ENCODE results near the gene KSR1.
"Not testable (repeated sequence)": the region's sequence is repeated elsewhere in the genome, so short reads cannot be mapped to it uniquely, and the experiment has no call there.

The KSR1 gene

DNA sequence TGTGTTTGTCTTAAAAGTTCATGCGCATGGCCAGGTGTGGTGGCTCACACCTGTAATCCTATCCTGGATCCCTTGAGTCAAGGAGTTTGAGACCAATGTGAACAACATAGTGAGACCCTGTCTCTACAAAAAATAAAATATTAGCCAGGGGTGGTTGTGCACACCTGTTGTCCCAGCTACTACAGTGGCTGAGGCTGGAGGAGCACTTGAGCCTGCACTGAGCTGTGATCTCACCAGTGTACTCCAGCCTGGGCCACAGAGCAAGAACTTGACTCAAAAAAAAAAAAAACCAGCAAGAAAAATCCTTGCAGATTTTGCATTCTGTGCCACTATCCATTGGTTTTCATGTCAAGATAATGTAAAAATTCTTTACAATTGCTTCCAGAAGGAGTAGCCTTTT lies 8.2 kb downstream of the KSR1 start:
- Histone ChIP-seq H3K79me2 (ENCODE audit: low read length) (no peaks in the 10 kb centered on the region), H3K9ac (ENCODE audit: low read length) (no peak overlapping the region), H4K20me1 (ENCODE audit: insufficient read depth, low read length) (no peaks in the 10 kb centered on the region), H3K4me2 (ENCODE audit: low read length) (no peak overlapping the region), H3K27me3 (ENCODE audit: low read depth, low read length) (peaks cover 40% of the 10 kb centered on the region), H2AFZ (ENCODE audit: low read depth, low read length) (no peak overlapping the region), H3K9me3 (ENCODE audit: insufficient read depth, low read length) (no peaks in the 10 kb centered on the region), H3K36me3 (replicated peaks; ENCODE audit: low read depth, low read length) (no peaks in the 10 kb centered on the region), H3K27ac (ENCODE audit: low read length) (no peak overlapping the region), H3K4me1 (ENCODE audit: low read length) (peaks cover 14% of the 10 kb centered on the region), H3K4me3 (ENCODE audit: low read length) (no peak overlapping the region)
- TF ChIP-seq, protein P1, sequence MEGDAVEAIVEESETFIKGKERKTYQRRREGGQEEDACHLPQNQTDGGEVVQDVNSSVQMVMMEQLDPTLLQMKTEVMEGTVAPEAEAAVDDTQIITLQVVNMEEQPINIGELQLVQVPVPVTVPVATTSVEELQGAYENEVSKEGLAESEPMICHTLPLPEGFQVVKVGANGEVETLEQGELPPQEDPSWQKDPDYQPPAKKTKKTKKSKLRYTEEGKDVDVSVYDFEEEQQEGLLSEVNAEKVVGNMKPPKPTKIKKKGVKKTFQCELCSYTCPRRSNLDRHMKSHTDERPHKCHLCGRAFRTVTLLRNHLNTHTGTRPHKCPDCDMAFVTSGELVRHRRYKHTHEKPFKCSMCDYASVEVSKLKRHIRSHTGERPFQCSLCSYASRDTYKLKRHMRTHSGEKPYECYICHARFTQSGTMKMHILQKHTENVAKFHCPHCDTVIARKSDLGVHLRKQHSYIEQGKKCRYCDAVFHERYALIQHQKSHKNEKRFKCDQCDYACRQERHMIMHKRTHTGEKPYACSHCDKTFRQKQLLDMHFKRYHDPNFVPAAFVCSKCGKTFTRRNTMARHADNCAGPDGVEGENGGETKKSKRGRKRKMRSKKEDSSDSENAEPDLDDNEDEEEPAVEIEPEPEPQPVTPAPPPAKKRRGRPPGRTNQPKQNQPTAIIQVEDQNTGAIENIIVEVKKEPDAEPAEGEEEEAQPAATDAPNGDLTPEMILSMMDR (IDR thresholded peaks at IDR 0.05; ENCODE audit: low read depth, low read length) = no peak
- TF ChIP-seq EZH2phosphoT487 (IDR thresholded peaks at IDR 0.05; ENCODE audit: low read depth) = no peak

GRCh38 chr17:27465875-27466274 lies 9.6 kb downstream of the KSR1 start:
- H3K4me3 ChIP-seq (ENCODE audit: low read length); H2AFZ ChIP-seq (ENCODE audit: low read depth, low read length); H3K79me2 ChIP-seq (ENCODE audit: low read length); H3K36me3 ChIP-seq (replicated peaks; ENCODE audit: low read depth, low read length); H4K20me1 ChIP-seq (ENCODE audit: insufficient read depth, low read length); H3K4me2 ChIP-seq (ENCODE audit: low read length); H3K9ac ChIP-seq (ENCODE audit: low read length); H3K9me3 ChIP-seq (ENCODE audit: insufficient read depth, low read length); H3K27ac ChIP-seq (ENCODE audit: low read length): not testable (repeated sequence)
- peaks cover 14% of the 10 kb centered on the region for H3K4me1 ChIP-seq (ENCODE audit: low read length)
- H3K27me3 ChIP-seq (ENCODE audit: low read depth, low read length) = peaks cover 30% of the 10 kb centered on the region

DNA sequence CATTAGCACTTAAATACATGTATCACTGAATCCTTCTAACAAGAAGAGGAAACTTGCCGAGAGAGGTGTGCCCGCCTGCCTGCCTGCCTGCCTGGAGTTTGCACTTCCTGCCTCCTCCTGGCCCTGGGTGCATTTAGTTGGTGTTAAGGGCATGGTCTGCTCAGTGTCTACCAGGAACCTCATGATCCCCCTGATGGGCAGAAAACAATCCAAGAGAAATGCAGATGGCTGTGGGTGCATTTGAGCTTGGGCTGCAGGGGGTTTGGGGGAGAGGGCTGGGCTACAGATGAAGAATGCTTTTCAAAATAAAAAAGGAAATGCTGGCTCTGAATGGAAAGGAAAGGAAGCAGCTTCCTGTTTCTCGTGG lies 10.1 kb downstream of the KSR1 start:
- Histone ChIP-seq H3K4me1 (ENCODE audit: low read length) (peaks cover 19% of the 10 kb centered on the region), H3K4me2 (ENCODE audit: low read length) (peak overlapping the region; percentile 46), H3K27me3 (ENCODE audit: low read depth, low read length) (peaks cover 33% of the 10 kb centered on the region), H3K4me3 (ENCODE audit: low read length) (peak overlapping the region; percentile 50), H3K79me2 (ENCODE audit: low read length) (no peaks in the 10 kb centered on the region), H4K20me1 (ENCODE audit: insufficient read depth, low read length) (peaks cover 5% of the 10 kb centered on the region; the same call in 1 of the 2 replicates), H3K9ac (ENCODE audit: low read length) (no peak overlapping the region), H3K36me3 (replicated peaks; ENCODE audit: low read depth, low read length) (no peaks in the 10 kb centered on the region), H3K9me3 (ENCODE audit: insufficient read depth, low read length) (no peaks in the 10 kb centered on the region), H2AFZ (ENCODE audit: low read depth, low read length) (no peak overlapping the region), H3K27ac (ENCODE audit: low read length) (no peak overlapping the region)
- TF ChIP-seq EZH2phosphoT487 (IDR thresholded peaks at IDR 0.05; ENCODE audit: low read depth) = no peak
- TF ChIP-seq, protein P1 (IDR thresholded peaks at IDR 0.05; ENCODE audit: low read depth, low read length) = no peak

DNA sequence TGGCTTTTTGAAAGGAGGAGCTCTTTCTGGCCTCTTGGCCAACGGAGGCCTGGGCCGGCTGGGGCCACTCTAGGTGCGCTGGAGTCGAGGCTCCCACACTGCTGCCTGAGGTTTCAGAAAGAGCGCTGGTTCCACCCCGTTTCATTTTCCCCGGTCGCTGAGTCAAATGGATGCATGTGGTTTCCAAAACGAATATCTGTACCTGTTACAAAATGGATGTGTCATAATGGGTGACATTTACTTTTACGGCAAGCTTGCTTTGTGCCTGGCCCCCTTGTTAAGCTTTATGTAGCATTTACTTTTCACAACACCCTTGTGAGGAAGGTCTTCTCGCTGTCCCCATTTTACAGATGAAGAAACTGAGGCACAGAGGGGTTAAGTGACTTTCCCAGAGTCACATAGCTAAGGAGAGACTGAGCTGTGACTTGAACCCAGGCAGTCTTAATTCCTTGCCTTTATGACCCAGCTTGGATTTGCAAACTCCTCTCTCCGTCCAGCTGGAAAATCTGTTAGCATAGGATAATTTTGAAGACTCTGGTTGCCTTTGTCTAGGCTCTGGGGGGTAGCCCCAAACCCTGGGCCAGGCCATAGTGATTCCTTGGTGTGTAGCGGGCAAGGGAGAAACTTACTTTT lies 10.6 kb downstream of the KSR1 start:
- Histone ChIP-seq H3K4me3 (ENCODE audit: low read length) (peak overlapping the region; percentile 50), H3K36me3 (replicated peaks; ENCODE audit: low read depth, low read length) (no peaks in the 10 kb centered on the region), H4K20me1 (ENCODE audit: insufficient read depth, low read length) (peaks cover 7% of the 10 kb centered on the region; the same call in 1 of the 2 replicates), H2AFZ (ENCODE audit: low read depth, low read length) (no peak overlapping the region), H3K4me1 (ENCODE audit: low read length) (peaks cover 24% of the 10 kb centered on the region), H3K9me3 (ENCODE audit: insufficient read depth, low read length) (no peaks in the 10 kb centered on the region), H3K9ac (ENCODE audit: low read length) (no peak overlapping the region), H3K27ac (ENCODE audit: low read length) (no peak overlapping the region), H3K27me3 (ENCODE audit: low read depth, low read length) (peaks cover 31% of the 10 kb centered on the region), H3K79me2 (ENCODE audit: low read length) (no peaks in the 10 kb centered on the region), H3K4me2 (ENCODE audit: low read length) (peak overlapping the region; percentile 46)
- TF ChIP-seq, protein P1 (IDR thresholded peaks at IDR 0.05; ENCODE audit: low read depth, low read length) = no peak

Measured in OCI-LY3 (cell line).